ENCODE measurements around the gene FBN1. TPM values are rescaled to one million over a fixed set of nuclear protein-coding genes. Genes with fewer than 3 reads are reported as not detected.

Gene FBN1
- polyA plus RNA-seq, 3 donors = 80.9 to 104 (median 99.6) TPM

DNA sequence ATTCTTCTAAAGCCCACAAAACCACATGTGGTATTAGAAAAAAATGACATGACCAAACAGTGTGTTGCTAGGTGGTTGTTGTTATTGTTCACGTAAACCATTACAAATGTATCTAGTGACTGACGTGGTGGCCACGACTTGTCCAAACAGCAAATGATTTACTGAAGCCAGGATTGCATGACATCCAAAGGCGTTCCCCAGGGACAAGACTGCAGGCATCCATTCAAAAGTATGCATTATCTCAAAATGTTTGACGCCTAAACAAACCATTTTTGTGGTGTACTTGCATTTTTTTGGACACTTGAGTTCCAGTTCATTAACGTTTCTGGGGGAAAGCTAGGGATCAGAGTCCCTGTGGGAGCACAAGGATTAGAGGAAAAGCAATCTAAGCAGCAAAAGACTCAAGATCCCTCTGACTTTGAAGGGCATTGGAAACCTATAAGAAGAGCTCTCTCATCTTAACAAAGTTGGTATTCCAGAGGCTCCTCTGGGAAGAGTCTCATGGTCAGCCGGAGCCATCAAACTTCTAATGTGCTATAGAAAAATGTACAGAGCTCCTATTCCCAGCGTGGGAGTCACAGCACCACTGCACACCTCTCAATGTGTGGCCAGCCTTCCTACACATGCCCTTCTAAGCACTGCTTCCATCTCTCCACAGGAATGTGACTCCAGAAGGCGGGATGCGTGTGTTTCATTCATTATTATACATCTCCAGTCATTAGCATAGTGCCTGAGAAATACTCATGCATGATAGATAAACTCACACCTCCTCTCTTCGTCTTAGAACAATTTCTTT, 62.9 kb downstream of the FBN1 start:
- no peak for DNase-seq (ENCODE audit: low read depth in 3 of 3, low spot score in 2 of 3)

GRCh38 chr15:48581219-48581618, 64.3 kb downstream of the FBN1 start:
- no peak for DNase-seq (ENCODE audit: low read depth in 3 of 3, low spot score in 2 of 3)

DNA sequence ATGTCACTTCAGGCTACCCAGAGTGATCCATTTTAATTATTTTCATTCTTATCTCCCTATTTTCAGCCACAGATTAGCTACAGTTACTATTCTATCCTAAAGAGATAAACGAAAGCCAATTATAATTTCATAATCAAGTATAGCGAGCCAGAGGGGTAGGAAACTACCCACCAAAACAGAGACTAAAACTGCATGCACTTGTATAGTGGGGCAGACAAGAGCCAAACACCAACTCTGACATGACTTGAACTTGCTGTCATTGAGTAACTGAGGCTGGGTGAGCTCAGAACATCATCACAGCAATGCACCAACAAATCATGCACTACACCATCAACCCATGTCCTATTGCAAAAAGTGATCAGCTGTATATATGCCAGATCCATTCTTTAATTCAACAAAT, 64.8 kb downstream of the FBN1 start:
- no peak for DNase-seq (ENCODE audit: low read depth in 3 of 3, low spot score in 2 of 3)

- no peak for DNase-seq (ENCODE audit: low read depth in 3 of 3, low spot score in 2 of 3)
Measured at GRCh38 chr15:48579945-48580671, 65.4 kb downstream of the FBN1 start.

- DNase-seq (ENCODE audit: low read depth in 3 of 3, low spot score in 2 of 3) = no peak
Measured at GRCh38 chr15:48578965-48579364, 66.5 kb downstream of the FBN1 start.

DNA sequence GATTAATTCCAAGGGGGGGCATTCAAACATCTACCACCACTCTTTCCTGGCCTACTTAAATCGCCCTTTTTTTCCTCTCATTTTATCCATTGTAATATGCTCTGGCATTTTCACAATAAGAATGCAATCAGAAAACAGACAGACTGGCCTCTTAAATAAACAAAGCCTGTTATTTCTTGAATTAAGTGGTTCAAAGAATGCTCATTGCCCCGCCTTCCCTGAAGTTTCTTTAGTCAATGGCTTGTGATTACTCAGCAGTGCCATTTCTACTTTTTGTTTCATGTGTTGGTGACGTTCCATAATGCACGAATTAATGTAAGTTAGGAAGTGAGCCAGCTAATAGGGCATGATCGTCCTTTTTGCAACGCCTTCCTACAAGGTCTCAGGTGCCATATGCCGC, 68.0 kb downstream of the FBN1 start:
- no peak for DNase-seq (ENCODE audit: low read depth in 3 of 3, low spot score in 2 of 3)

GRCh38 chr15:48574187-48574586, 71.3 kb downstream of the FBN1 start:
- no peak for DNase-seq (ENCODE audit: low read depth in 3 of 3, low spot score in 2 of 3)

- DNase-seq (ENCODE audit: low read depth in 3 of 3, low spot score in 2 of 3) = no peak
Measured at GRCh38 chr15:48573780-48574179, 71.7 kb downstream of the FBN1 start.

- no peak for DNase-seq (ENCODE audit: low read depth in 3 of 3, low spot score in 2 of 3)
Measured at GRCh38 chr15:48572823-48573222, 72.7 kb downstream of the FBN1 start.

DNA sequence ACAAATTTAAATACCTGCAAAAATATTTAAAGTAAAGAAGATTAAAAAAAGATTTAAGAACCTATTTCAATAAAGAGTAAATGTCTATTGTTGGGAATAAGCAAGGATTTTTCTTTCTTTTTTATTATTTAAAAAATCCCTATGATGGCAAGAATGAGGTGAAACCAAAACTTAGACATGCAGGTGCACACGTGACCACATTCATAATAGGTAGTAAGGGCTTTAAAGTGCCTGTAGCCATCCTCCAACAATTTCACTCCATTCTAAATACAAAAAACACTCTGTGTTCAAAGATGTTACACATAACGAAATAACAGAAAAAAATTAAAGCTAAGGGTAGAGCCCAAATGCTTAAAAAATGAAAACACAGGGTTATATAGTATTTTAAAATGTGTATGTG, 74.0 kb downstream of the FBN1 start:
- no peak for DNase-seq (ENCODE audit: low read depth in 3 of 3, low spot score in 2 of 3)

DNA sequence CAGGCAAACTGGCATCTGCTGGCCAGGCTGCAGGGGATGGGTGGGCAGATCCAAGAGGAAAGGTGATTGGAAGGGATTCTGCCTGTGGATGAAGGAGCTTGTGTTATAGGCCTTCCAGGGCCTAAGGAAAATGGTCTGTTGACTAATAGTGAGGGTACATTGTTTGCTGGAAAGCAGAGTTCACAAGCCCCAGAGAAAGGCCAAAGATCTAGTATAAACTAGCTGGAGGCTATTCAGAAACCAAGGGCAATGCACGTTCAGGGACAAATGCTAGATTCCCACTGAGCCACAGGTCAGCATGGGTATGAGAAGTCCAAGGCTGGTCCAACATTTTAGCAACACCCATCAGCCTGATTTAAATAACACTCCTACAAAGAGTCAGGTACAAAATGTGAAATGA, 74.7 kb downstream of the FBN1 start:
- DNase-seq (ENCODE audit: low read depth in 3 of 3, low spot score in 2 of 3) = no peak

- no peak for DNase-seq (ENCODE audit: low read depth in 3 of 3, low spot score in 2 of 3)
Measured at GRCh38 chr15:48569591-48570302, 75.8 kb downstream of the FBN1 start.

- no peak for DNase-seq (ENCODE audit: low read depth in 3 of 3, low spot score in 2 of 3)
Measured at GRCh38 chr15:48566668-48567067, 78.8 kb downstream of the FBN1 start.

DNA sequence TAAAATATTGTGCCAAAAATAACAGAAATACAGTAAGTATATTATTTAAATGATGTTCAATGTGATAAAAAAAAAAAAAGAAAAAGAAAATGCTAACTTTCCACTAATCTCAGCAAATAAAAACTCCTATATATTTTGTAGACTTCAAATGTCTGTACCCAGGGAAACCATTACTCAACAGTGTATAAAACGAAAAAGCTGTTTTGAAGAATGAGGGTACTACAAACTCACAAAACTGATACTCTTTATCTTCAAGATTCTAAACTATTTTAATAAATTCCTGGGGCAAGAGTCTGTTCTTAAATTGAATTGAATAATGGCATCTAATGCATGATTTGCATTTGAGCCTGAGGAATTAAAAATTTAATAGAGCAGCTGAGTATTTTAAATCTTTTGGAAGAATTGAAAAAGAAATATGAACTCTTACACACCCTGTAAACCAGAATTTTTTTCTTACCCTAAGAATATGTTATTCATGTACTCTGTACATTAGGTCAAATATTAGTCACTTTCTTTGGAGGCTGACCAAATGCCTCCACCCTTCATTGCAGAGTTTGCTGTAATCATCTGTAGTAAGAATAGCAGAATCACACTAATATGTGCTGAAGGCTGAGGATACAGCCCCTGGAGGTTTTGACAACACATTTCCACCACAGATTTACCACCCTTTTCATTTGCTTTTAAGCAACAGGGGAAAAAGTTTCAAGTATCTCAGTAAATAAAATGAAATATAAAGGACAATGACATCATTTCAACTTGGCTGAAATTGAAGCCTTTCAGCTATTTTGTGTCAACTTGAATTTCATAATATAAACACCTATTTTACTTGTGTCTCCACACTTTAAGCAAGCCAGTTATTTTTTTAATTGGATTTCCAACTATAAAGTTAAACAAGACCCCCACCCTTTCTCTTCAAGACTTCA, 79.7 kb downstream of the FBN1 start:
- no peak for DNase-seq (ENCODE audit: low read depth in 3 of 3, low spot score in 2 of 3)

- DNase-seq (ENCODE audit: low read depth in 3 of 3, low spot score in 2 of 3) = no peak
Measured at GRCh38 chr15:48564690-48565089, 80.8 kb downstream of the FBN1 start.

- DNase-seq (ENCODE audit: low read depth in 3 of 3, low spot score in 2 of 3) = no peak
Measured at GRCh38 chr15:48563934-48564333, 81.6 kb downstream of the FBN1 start.

DNA sequence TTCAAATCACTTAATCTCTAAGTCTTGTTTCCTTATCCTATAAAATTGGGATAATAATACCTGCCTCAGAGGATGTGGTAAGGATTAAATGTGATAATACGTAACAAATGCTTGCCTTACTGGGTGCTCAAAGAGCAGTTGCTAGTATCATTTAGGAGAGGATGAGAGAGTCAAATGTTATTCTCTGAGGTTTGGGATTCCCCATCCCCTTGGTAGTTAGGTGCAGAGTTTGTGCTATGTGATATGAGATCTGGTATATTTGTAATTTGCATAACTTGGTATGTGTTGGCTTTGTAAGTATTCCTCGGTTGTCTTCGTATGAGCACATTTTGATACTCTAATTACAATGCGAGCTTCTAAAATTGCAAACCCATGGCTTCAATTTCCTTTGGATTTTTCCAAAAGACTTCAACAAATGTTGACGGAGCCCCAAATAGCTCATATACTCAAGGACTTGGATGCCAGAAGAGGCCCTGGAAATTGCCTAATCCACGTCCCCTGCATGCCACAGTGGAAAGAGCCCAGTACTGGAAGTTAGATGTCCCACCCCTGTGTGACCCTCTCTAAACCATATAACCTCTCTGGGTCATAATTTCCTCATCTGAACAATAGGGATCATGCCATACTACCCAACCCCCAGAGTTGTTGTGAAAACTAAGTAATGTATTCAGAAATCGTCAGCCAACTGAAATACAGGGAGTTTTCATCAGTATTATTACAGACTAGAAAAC, 85.0 kb downstream of the FBN1 start:
- DNase-seq (ENCODE audit: low read depth in 3 of 3, low spot score in 2 of 3) = no peak

- no peak for DNase-seq (ENCODE audit: low read depth in 3 of 3, low spot score in 2 of 3)
Measured at GRCh38 chr15:48559285-48559684, 86.2 kb downstream of the FBN1 start.

DNA sequence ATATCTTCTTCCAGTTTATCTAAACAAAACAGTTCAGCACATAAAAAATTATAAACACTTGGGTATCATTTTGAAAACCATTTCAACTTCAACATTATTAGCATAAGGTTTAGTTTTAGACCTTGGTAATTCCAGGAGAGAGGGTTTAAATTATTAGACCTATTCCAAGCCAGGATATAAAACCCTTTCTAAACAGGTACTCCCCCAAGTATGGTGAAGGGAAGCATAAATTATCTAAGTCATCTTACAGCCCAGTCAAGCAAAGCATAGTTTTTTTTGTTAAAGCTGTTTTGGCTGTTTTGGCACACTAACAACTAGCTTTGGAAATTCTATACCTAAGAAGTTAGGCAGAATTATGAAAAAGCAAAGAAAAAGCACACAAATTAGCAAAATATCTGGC, 87.3 kb downstream of the FBN1 start:
- no peak for DNase-seq (ENCODE audit: low read depth in 3 of 3, low spot score in 2 of 3)

DNA sequence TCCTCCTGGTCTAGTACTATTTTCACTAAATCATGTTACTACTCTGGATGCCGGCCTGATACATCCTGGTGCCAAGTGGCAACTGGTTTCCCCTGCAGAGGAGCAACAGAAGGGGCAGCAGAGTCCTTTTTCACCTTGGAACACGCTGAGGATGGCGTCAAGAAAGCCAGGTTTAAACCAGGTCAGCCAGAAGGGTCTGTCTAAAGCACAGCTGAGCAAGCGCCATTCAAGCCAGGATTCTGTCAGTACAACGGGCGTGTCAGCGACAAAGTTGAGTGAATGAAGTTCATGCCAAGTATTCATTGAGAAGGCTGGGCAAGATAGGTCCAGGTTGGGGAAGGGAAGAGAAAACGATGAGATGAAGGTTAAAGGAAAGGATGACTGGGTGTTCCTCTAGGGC, 88.2 kb downstream of the FBN1 start:
- DNase-seq (ENCODE audit: low read depth in 3 of 3, low spot score in 2 of 3) = no peak
